ENCODE measurements around the gene SREBF1. TPM values are rescaled to one million over a fixed set of nuclear protein-coding genes. Genes with fewer than 3 reads are reported as not detected.

Gene SREBF1
- total and polyA plus RNA-seq, 2 of the 4 experiments (the other 2 are of a cell fraction) = 3.4 to 20.4 TPM

DNA sequence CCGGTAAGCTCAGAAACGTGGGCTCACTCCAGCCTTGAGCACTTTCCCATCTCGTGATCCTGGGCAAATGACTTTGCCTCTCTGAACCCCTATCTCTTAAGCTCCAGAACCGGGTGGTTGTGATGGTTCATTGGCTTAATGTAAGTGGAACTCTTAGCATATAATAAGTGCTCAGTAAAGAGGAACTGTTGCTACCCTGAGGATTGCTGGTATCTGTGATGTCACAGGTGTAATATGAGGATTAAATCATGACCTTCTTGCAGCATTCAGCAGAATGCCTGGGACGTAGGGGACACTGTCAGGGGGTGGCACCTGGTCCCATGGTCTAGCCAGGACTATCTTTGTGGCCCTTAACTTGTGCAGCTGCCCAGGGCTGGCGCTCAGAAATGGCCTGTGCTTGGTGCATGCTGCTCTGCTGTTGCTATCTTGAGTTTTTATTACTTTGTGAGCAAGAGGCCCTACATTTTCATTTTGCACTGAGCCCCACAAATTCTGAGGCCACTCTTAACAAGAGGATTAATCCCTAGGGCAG is 68.8 kb downstream of the SREBF1 start:
- WGBS, 2 experiments (ENCODE audit: extremely low coverage in 2 of 2, insufficient read length in 1 of 2) = no CpG with 5 or more reads among the region's 6 CpGs
- no peak for ATAC-seq (ENCODE audit: low read depth)
- CTCF ChIA-PET = interaction anchor here (0.6 kb wide), 1 partner anchor 793 kb away, joined by 3 read pairs; no protein-coding TSS in a partner anchor

More for the DNA sequence above, 68.8 kb downstream of the SREBF1 start:
- TF ChIP-seq FOS (IDR thresholded peaks at IDR 0.05; ENCODE audit: low read depth, low read length) = no peak
- no peak for TF ChIP-seq CTCF (conservative IDR thresholded peaks at IDR 0.05; ENCODE audit: low read depth, low read length)
- TF ChIP-seq CHD1 (IDR thresholded peaks at IDR 0.05; ENCODE audit: low read depth, low read length) = no peak
- TF ChIP-seq, protein P1, sequence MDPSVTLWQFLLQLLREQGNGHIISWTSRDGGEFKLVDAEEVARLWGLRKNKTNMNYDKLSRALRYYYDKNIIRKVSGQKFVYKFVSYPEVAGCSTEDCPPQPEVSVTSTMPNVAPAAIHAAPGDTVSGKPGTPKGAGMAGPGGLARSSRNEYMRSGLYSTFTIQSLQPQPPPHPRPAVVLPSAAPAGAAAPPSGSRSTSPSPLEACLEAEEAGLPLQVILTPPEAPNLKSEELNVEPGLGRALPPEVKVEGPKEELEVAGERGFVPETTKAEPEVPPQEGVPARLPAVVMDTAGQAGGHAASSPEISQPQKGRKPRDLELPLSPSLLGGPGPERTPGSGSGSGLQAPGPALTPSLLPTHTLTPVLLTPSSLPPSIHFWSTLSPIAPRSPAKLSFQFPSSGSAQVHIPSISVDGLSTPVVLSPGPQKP (IDR thresholded peaks at IDR 0.05; ENCODE audit: borderline replicate concordance, low read depth, low read length) = no peak
- no peak for TF ChIP-seq BHLHE40 (IDR thresholded peaks at IDR 0.05; ENCODE audit: low read depth, low read length)
- TF ChIP-seq NFE2L2 (IDR thresholded peaks at IDR 0.05; ENCODE audit: low read depth, low read length) = no peak
- TF ChIP-seq, protein P2, sequence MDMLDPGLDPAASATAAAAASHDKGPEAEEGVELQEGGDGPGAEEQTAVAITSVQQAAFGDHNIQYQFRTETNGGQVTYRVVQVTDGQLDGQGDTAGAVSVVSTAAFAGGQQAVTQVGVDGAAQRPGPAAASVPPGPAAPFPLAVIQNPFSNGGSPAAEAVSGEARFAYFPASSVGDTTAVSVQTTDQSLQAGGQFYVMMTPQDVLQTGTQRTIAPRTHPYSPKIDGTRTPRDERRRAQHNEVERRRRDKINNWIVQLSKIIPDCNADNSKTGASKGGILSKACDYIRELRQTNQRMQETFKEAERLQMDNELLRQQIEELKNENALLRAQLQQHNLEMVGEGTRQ (IDR thresholded peaks at IDR 0.05; ENCODE audit: low read depth, low read length) = no peak
- no peak for TF ChIP-seq SMC3 (IDR thresholded peaks at IDR 0.05; ENCODE audit: low read depth, low read length)
- no peak for TF ChIP-seq RAD21 (IDR thresholded peaks at IDR 0.05; ENCODE audit: low read length)
- Histone ChIP-seq H3K23ac (ENCODE audit: low read depth, low read length) (peak overlapping the region; percentile 71), H3K9ac (ENCODE audit: low read depth, low read length) (no peak overlapping the region), H3K14ac (replicated peaks; ENCODE audit: low read depth, low read length) (no peak overlapping the region), H2AFZ (replicated peaks; ENCODE audit: low read length, poor library complexity) (peak overlapping the region; percentile 63), H2BK5ac (ENCODE audit: low read depth, low read length, poor library complexity, severe bottlenecking) (no peak overlapping the region), H3K27ac (ENCODE audit: insufficient read depth, low read length) (no peak overlapping the region), H3K9me3 (ENCODE audit: control insufficient read depth, insufficient read depth, low read length) (no peaks in the 10 kb centered on the region), H4K91ac (ENCODE audit: insufficient read depth, low read depth, low read length) (no peak overlapping the region), H2BK120ac (ENCODE audit: low read depth, low read length) (no peak overlapping the region), H3K79me1 (ENCODE audit: low read depth in 1 of 2, low read length in 2 of 2) (peaks cover 39 to 95% of the 10 kb centered on the region in 2 experiments), H4K8ac (ENCODE audit: low read depth in 2 of 2, low read length in 2 of 2) (no peak overlapping the region), H3K27me3 (ENCODE audit: control insufficient read depth, insufficient read depth, low read length) (no peaks in the 10 kb centered on the region), H2BK15ac (ENCODE audit: low read depth, low read length) (no peak overlapping the region), H3K9me1 (ENCODE audit: insufficient read depth, low read length) (peaks cover 43% of the 10 kb centered on the region), H3K4ac (ENCODE audit: low read depth, low read length) (no peak overlapping the region), H2AK9ac (replicated peaks; ENCODE audit: low read depth, low read length, poor library complexity) (no peak overlapping the region), H3K36me3 (ENCODE audit: control insufficient read depth, insufficient read depth, low read length) (peaks cover 4% of the 10 kb centered on the region; the same call in 1 of the 2 replicates), H3K4me2 (ENCODE audit: low read depth, low read length) (no peak overlapping the region), H3K18ac (ENCODE audit: low read depth, low read length) (no peak overlapping the region), H4K5ac (ENCODE audit: low read depth, low read length) (no peak overlapping the region), H4K20me1 (ENCODE audit: insufficient read depth, low read length) (peaks cover 97% of the 10 kb centered on the region), H3K56ac (ENCODE audit: extremely low read depth, insufficient read depth, low read length) (no peak overlapping the region), H3K4me1 (ENCODE audit: control insufficient read depth, insufficient read depth, low read length) (peaks cover 51% of the 10 kb centered on the region), H2AK5ac (ENCODE audit: low read depth, low read length) (no peak overlapping the region), H3K4me3 (ENCODE audit: insufficient read depth, low read depth, low read length) (no peak overlapping the region), H2BK20ac (ENCODE audit: low read depth, low read length) (no peak overlapping the region)
- dilution Hi-C loops (cut with HindIII; ENCODE audit: low sequenced_read_pairs, unreplicated experiment) = no loop called here
- intact Hi-C loops (cut with micrococcal nuclease) = no loop called here
- POLR2A ChIA-PET (ENCODE audit: unreplicated experiment) = no interaction called here
- BruUV-seq (replicated peaks) = no TSS peak
- in situ Hi-C loops (cut with MboI; ENCODE audit: low sequenced_read_pairs) = no loop called here
- no peak for DNase-seq

All from IMR-90 (cell line).